ENCODE data around the gene SAPCD2.

SAPCD2 gene

GRCh38 chr9:137086531-137087408 lies 16.4 kb upstream of the SAPCD2 start, which contains the start of gene MAN1B1:
MAN1B1 (plus strand) TSS chr9:137086985; CDS start chr9:137087000, 15 bp downstream.
- no peak for TF ChIP-seq CTCF (IDR thresholded peaks at IDR 0.05)

- TF ChIP-seq CTCF (IDR thresholded peaks at IDR 0.05) = no peak
These were observed 15.7 kb upstream of the SAPCD2 start for GRCh38 chr9:137085920-137086530.

GRCh38 chr9:137084526-137084925 lies 14.2 kb upstream of the SAPCD2 start:
- TF ChIP-seq CTCF (IDR thresholded peaks at IDR 0.05) = no peak

- no peak for TF ChIP-seq CTCF (IDR thresholded peaks at IDR 0.05)
These were observed 13.1 kb upstream of the SAPCD2 start for GRCh38 chr9:137083394-137084004.

GRCh38 chr9:137082925-137083290 lies 12.6 kb upstream of the SAPCD2 start:
- no peak for TF ChIP-seq CTCF (IDR thresholded peaks at IDR 0.05)

GRCh38 chr9:137082222-137082924 lies 12.0 kb upstream of the SAPCD2 start:
- TF ChIP-seq CTCF (IDR thresholded peaks at IDR 0.05) = no peak
